Islet of Langerhans (tissue), 1 donor: ENCODE data around the gene ASCL4.

ENCODE experiments used
- FAIRE-seq: peaks from one replicate; lab custom pipeline; 2011; peaks lifted over from hg19 to GRCh38; lab: Jason Lieb, UNC

The ASCL4 gene

DNA sequence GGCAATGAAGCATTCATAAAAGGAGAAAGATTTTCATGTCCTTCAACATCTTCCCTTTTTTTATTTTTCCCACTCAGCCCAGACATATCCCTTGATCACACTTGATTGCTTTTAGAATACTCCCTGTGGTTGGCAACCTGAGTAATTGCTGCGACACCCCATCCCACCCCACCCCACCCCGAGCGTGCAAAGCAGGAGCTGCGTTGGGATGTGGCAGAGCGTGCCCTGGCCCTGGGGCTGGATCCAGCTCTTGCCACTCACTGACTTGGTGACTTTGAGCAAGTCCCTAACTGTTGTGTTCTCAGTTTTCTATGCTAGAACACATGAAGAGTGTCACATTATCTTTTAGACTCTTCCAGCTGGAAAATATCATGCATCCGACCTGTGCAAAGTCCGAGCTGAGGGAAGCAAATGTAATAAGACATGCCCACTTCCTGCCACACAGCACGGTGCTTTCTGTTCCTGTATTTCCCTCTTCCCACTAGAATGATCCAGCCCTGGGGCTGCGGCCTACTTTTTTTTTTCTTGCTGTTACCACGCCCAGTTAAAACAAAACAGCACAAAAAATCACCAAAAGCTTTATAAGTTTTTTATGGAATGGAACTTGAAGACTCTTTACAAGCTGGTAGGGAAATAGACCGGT lies 4.0 kb downstream of the ASCL4 start:
- FAIRE-seq: no peak

DNA sequence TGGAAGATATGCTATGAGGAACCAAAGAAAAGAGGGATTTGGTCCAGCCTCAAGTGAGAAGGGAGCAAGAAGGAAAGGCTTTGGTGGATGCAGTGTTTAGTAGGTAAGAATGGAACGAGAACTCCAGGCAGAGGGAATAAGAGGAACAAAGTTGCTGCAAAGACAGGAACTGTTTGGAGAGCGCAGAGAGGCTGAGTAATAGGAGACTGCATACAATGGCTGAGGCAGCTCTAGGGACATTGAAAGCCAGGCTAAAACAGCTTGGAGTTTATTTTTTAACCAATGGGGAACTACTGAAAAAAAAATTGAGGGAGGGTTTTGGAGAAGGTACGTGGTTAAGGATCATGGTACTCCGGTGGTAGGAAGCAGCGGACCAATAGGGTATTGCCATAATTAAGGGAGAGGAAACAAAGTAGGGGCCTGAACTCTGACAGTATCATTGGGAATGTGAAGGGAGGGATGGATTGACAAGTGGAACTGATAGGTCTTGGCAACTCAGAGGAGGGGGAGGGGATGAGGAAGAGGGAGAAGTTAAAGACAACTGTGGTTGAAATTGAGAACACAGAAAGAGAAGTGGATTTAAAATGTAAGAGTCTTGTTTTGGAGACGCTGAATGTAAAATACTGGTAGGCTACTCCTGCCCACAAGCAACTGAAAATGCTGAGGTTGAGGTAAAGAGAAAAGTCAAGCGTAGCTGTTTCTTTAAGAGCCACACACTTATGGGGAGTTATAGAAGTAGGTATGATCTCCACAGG lies 4.8 kb downstream of the ASCL4 start:
- FAIRE-seq: no peak

GRCh38 chr12:107780298-107780697 lies 5.8 kb downstream of the ASCL4 start:
- FAIRE-seq: no peak

DNA sequence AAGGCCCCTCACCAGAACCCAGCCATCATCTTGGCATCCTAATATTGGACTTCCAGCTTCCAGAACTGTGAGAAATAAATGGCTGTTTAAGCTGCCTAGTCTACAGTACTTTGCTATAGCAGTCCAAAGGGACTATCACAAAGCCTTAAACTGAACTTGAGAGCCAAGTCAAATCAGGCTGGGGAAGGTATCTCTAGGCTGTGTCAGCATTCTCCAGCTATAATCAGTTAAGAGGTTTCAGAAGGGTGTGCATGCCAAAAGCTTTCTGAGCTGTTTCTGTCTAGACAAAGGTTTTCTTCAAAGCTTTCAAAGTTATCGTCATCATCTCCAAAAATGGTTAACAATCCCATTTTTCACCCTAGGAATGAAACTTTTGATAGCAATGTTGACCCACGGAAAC lies 7.6 kb downstream of the ASCL4 start:
- FAIRE-seq: no peak

GRCh38 chr12:107783406-107784376 lies 9.2 kb downstream of the ASCL4 start:
- FAIRE-seq: no peak

- no peak for FAIRE-seq
Observed at GRCh38 chr12:107788281-107788680, 13.8 kb downstream of the ASCL4 start.

DNA sequence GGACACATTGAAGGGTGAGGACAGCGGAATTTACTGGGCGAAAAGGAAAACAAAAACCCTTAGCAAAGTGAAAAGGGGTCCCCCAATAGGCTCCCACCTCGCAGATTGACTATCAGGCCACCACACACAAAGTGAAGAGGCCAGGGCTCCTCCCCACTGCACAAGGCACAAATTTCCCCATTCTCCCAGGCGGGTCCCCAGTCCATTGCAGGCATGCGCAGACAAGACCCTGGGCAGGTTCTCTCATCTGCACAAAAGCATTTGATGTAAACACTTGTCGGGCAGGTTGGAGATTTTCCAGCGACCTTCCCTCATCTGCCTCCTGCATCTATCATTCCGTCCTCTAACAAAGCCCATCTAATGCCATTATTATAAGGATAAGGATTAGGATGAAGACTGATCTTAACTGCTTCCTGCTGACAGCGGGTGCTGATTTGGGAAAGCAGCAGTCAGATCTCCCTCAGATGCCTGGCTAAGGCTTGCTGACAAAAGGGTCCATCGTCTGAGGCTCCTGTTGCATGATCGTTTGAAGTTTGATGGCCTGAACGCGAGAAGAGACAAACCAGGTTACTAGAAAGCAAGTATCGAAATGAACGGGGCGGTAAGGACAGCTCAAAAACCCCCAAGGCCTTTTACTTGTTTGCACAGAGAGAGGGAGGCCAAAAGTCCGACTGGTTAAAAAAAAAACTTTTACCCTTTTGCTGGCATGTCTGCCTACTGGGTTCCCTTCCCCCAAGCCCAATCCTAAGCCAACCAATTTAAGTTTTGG lies 14.4 kb downstream of the ASCL4 start:
- no peak for FAIRE-seq

DNA sequence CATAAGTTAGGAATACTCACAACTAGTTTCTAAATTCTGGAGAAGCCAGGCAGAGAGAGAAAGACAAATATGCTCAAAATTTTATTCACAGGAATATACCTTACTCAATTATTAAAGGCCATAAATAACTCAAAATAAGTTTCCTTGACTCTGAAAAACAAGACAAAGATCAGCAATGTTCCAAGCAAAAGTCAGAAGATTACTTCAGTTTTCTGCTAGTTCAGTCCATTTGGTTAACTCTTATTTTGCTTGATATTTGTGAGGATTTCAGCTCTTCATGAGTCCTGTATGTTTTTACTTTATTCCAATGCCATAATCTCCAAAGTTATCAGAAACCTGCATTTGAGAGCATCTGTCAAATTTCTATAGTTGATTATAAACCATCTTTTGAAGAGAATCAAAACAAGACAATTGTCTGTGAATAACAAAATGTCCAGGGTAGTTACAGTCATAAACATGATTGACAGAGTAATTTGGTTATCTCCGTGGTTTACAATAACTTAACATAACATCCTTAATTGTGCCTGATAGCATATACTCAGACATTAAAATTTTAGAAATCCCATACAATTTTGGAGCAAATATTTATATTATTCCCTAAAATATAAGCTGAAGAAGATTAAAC lies 17.1 kb downstream of the ASCL4 start:
- FAIRE-seq: no peak

DNA sequence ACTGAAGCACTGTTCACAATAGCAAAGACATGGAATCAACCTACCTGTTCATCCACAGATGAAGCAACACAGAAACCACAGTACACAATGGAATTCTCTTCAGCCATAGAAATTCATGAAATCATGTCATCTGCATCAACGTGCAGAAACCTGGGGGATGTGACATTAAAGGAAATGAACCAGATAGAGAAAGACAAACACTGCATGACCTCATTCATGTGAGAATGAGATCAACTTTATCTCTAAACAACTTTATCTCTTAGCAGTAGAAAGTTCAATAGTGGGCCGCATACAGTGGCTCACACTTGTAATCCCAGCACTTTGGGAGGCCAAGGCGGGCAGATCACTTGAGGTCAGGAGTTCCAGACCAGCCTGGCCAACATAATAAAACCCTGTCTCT lies 19.9 kb downstream of the ASCL4 start:
- no peak for FAIRE-seq

- FAIRE-seq: no peak
Observed at GRCh38 chr12:107798580-107798979, 24.1 kb downstream of the ASCL4 start.

DNA sequence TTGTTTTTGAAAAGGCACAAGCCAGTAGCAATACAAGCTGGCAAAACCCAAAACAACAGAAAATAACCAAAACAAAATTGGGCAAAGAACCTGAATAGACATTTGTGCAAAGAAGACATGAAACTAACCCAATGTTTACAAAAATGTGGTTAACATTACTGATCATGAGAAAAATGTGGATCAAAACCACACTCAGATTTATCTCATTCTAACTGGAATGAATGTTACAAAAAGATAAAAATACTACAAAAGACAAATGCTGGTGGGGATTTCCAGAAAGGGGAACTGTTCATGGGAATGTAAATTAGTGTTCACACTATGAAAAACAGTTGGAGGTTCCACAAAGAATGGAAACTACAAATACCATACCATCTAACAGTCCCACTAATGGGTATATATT lies 26.6 kb downstream of the ASCL4 start:
- no peak for FAIRE-seq

- FAIRE-seq: no peak
Observed at GRCh38 chr12:107803092-107803491, 28.6 kb downstream of the ASCL4 start.

GRCh38 chr12:107805488-107806180 lies 31.1 kb downstream of the ASCL4 start:
- FAIRE-seq: no peak

DNA sequence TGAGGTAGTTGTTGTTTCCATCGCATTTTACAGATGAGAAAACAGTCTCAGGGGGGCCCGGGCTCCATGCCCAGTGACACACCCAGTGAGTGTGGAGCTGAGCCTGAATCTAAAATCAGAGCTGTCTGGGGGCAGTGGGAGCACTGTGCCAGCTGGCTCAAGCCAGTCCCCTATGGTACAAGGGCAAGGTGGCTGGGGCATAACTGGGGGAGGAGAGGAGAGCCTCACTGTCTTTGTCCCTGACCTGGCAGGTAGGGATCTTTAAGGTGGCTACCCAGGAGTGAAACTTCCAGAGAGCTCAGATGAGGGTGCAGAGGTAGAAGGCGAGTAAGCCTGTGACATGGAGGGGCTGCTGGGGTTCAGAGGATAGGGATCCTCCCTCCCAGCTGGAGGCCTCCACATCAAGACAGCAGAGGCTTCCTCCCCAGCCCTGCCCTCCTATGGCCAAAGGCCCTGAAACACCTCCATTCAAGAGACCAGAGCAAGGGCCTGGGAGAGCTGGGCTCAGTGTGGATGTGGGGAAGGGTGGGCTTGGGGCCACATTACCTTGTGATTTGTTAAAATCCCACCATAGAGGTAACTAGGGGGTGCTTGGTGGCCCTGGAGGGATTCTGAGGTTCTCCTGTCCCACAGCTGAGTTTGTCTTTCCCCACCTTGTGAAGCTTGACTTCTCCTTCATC lies 33.1 kb downstream of the ASCL4 start:
- FAIRE-seq: no peak

DNA sequence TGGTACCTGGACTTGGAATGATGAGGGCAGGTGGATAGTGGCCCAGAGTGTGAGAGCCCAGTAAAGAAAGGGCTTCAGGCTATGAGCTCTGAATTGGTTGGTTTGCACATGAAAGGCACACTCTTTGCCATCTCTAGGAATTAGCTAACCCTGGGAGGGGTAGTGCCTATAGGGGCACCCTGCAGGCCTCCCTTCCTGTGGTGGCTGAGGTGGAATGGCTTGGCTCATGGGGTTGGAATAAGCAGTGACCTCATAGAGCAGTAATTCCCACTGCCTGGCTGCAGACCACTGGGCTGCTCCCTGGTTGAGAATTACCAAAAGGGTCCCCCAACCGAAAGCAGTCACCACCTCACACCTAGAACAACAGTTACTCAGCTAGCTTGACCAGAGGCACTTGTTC lies 42.7 kb downstream of the ASCL4 start:
- no peak for FAIRE-seq

GRCh38 chr12:107818984-107819383 lies 44.5 kb downstream of the ASCL4 start:
- FAIRE-seq: no peak

- no peak for FAIRE-seq
Observed at GRCh38 chr12:107822356-107822755, 47.9 kb downstream of the ASCL4 start.
